GM19023 (cell line): ENCODE measurements around the gene DISP2.

Experiments
- ATAC-seq: cut with Tn5 transposase; IDR thresholded peaks from one replicate; pipeline ENCODE4 v1.9.1; 2021; ENCODE audit warnings: mild to moderate bottlenecking, moderate library complexity; ENCODE audit not compliant: unreplicated experiment

DISP2 gene

DNA sequence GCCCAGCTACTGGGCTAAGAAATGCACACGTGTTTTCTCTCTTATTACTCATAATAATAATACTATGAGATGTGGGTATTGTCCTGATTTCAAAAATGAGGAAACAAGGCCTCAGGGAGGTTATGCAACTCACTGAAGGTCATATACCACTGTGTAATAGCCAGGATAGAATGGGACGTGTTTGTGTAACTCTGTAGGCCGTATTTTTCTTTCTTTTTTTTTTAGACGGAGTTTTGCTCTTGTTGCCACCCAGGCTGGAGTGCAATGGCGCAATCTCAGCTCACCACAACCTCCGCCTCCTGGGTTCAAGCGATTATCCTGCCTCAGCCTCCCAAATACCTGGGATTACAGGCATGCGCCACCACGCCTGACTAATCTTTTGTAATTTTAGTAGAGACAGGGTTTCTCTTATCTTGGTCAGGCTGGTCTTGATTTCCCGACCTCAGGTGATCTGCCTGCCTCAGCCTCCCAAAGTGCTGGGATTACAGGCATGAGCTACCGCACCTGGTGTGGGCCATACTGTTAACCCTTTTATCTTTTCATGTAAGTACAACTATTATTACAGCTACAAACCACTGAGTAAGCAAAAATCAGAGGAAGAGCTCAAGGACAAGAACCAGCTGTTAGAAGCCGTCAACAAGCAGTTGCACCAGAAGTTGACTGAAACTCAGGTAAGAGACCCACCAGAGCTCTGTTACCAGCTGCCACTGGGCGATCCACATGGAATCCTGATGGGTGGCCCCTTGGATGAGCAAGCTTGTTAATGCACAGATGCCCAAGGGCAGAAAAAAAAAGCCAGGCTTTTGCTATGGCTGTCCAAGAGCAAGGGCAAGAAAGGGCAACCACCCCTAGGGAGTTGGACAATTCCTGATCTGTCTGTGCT, 31.2 kb downstream of the DISP2 start:
- no peak for ATAC-seq

DNA sequence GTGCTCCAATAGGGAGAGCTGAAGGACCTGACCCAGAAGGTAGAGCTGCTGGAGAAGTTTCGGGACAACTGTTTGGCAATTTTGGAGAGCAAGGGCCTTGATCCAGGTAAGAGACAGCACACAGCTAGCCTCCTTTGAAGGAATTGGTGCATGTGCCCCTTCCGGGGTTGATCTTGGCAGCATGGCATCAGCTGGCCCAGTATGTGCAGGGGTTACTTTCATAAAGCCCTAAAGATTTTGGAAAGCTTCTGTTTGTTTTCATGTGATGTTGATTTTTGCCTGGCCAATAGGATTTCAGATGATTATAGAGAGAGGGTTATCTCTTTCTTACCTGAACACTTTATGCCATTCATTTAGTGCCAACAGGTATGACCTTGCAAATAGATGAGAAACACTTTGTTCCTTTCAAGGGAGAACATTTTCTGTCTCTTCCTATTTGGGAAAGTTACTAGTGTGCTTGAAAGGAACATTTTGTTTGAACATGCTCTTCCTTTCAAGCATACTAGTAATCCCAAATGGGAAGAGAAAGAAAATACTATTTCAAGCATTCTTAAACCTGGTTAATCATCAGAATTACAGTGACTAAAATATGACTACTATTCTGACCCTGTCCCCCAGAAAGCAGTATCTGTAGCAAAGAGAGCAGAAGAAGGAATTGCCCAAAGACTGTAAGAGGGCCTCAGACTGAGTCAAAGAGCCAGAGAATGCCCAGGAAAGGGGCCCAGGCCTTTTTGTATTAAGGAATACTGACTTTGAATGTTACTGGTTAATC, 32.0 kb downstream of the DISP2 start:
- ATAC-seq = no peak

DNA sequence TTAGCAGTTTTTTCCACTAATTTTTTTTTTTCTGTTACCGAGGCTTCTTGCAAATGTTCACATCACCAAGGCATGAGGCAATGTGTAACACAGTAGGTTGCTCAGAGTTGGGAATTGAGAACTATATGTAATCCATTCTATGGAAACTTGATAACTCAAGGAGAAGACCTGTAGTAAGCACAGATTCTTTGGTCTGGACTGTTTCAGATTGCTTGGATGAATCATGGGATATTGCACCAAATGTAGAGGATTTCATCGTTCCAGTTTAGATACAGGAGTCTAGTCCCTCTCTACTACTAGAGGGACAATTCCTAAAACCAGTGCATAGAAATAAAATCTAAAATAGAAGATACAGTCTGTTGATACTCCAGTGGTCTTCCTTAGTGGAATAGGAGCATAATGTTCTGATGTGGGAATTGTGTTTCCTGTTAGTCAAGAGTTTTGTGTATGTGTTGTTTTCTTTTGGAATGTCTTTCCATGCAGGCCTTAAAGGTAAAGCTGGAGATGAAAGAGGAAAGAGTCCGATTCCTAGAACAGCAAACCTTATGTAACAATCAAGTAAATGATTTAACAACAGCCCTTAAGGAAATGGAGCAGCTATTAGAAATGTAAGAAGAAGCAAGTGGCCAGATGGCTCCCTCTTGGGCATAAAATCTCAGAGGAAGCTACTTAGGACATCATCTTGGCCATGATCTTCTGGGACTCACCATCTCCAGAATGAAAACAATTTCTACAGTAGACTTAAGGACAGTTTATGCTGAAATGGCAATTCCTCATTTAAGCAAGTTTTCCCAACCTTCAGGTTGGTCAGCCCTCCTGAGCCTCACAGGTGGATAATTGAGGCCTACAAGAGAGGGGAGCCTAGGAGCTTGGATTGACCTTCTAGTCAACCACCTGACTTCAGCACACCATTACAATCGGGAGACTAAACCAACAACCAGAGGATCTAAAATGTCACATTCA, 35.2 kb downstream of the DISP2 start:
- ATAC-seq = no peak

DNA sequence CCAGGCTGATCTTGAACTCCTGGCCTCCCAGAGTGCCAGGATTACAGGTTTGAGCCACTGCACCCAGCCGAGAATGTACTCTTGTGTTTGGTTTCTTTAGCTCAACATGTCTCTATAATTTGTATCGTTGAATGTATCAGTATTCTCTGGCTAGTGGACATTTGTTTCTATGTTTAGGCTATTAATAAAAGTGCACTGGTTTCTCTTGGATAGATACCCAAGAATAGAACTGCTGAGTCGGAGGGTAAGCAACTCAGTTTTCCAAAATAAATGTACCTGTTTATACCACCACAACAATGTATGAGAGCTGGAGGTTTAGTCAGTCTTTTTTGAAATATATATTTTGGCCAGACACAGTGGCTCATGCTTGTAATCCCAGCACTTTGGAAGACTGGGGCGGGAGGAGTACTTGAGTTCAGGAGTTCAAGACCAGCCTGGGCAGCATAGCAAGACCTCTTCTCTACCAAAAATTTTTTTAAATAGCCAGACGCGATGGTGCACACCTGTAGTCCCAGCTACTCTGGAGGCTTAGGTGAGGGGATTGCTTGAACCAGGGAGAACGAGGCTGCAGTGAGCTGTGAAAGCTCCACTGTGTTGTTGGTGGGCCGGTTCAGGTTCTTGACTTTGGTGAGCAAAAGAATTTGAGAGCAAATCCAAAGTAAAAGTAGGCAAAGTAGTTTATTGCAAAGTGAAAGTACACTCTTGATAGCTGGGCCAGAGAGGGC, 39.8 kb downstream of the DISP2 start:
- ATAC-seq = no peak

DNA sequence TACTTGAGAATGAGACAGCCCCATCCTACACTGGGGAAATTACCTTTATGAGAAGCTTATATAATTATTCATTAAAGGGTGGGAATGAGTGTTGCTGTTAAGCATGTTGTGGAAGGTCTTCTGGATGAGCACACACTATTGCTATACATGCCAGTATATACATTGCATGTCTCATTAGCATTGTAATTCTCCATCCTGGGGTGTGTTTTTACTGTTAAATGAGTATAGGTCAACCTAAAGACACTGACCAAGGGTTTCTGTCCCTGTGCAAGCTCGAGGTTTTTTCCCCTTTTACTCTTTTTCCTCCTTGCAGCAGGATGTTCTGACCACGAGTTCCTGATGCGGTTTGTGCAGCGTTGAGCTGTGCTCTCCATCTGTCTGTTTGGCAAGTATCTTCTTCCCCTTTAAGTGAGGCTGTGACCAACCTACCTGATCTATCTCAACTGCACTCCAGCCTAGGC, 40.4 kb downstream of the DISP2 start:
- ATAC-seq = peak; percentile 71

DNA sequence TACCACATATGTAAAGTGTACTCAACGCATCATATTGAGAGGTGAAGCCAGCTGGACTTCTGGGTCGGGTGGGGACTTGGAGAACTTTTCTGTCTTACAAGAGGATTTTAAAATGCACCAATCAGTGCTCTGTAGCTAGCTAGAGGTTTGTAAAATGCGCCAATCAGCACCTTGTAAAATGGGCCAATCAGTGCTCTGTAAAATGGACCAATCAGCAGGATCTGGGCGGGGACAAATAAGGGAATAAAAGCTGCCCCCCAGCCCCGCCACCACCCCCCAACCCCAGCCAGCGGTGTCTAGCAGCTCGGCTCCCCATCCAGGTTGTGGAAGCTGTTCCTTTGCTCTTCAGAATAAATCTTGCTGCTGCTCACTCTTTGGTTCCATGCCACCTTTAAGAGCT, 41.4 kb downstream of the DISP2 start:
- ATAC-seq = no peak

DNA sequence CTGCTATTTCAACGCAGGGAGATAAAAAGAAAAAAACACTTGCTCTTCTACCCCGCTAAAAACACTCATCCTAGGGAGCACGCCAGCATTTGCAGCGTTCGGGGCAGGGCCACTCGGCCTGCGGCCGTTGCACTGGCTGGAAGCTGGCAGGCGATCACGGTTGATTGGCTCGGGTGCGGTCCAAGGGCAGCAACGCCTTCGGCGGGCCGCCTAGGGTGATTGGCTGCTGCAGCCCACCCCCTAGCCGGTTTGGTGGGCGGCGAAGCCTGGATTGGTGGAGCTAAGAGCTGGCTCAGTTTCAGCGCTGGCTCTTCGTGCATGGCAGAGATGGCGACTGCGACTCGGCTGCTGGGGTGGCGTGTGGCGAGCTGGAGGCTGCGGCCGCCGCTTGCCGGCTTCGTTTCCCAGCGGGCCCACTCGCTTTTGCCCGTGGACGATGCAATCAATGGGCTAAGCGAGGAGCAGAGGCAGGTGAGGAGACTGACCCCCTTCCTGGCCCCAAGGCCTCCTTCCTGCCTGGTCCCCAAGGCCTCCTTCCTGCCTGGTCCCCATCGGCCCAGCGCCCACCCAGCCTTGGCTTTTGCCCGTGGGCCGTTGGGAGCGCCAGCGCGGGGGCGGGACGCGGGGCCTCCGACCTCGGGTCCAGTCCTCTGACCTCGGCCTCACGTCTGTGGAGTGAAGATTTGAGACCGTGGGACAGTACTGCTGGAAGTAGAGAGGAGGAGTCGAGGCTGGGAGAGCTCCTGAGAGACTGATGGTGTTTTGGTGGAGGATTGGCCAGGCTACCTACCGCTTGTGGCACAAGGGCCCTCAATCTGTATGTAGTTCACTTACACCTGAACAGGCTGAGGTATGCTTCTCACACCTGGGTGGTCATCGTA, 47.7 kb downstream of the DISP2 start, which contains the start of gene IVD:
IVD (plus strand) TSS at position 295 of the 881 bp plus-strand sequence; CDS start at position 328, 33 bp downstream.
- peak; percentile 89 for ATAC-seq

DNA sequence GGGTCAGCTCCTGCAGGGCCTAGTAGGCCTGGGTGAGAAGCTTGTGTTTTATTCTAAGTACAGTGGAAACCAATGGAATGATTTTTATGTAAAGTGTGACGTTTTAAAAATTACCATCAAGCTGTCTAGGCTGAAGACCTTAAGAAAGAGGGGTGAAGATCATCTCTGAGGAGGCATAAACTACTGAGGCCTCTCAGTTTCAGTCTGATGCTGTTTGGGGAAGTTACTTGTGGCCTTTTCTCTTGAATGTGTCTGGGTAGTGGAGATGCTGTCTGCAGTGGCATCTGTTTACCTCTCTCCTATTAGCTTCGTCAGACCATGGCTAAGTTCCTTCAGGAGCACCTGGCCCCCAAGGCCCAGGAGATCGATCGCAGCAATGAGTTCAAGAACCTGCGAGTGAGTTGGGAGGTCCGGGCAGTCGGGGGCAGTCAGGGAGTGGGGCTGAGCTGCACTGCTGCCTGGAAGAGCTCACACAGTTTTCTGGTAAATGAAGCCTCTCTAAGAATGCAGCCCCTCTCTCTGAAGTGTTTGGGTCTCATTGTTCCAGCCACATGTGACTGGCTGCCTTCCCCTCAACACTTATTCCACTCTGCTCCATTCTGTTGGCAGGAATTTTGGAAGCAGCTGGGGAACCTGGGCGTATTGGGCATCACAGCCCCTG, 49.4 kb downstream of the DISP2 start:
- peak; percentile 53 for ATAC-seq

DNA sequence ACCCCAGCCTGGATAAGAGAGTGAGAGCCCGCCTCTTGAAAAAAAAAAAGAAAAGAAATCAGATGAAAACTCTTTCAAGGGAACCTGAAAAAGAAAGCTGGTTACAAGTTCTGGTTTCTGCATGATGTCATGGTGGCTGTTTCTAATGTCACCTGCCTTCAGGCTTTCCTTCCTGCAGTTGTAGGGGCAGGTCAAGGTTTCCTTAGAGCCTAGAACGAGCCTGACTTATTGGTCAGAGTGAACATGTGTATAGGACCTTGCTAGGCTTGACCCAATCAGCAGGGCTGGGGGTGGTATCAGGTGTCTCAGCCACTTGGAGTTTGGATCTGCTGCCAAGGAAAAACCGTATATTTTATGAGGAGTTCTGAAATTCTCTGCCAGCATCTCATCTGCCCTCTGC, 51.3 kb downstream of the DISP2 start:
- ATAC-seq = no peak

DNA sequence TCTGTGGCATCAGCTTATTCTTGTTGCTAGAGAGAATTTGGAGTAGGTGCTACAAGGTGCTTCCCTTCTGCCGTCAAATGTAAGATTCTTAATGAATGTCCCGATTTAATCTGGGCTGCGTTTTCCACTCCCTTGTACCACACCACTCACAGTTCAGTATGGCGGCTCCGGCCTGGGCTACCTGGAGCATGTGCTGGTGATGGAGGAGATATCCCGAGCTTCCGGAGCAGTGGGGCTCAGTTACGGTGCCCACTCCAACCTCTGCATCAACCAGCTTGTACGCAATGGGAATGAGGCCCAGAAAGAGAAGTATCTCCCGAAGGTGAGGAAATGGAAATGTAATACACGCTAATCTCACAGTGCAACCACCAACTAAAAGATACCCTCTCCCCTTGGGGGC, 52.5 kb downstream of the DISP2 start:
- ATAC-seq = no peak

DNA sequence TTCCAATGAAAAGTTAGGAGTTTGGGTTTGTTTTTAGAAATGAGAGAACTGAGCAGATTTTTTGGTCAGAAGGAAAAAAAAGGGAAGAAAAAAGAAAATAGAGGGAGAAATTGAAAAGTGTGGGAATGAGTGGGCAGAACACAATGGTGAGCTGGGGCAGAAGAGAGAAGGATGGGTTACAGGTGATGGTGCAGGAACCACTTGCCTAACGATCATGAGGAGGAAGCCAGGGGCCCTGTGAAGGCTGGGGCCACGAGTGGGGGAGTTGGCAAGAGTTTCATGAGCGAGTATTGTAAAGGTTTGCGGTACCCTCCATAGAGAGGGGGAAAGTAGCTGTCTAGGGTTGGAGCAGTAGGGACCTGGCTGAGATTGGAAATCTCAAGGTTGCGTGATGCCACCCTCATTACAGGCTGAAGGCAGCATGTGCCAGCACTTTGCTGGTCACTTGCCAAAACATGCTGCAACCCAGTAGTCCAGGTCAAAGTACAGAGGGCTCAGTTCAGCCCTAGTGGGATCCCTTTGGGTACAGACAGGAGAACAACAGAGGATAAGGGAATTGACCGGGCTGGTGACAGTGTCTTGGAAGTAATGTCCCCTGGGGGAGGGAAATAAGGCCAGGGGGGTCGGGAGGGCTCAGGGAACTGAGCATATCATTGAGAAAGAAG, 54.2 kb downstream of the DISP2 start:
- ATAC-seq = no peak

DNA sequence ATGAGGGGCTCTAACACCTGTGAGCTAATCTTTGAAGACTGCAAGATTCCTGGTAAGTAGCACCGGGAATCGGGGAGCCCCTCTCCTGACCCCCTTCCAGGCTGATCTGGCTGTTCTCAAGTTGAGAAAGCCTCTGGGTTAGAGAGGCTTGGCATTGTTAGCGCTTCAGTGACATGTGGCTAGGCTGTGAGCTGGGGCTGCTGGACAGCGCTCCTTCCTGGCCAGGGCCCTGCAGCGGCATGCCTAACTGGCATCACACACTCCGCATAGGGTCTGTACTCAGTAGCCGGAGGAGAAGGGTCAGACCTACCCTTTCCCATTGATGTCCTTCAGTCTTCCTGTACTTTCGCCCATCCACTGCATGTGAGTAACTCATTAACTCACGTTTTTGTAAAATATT, 55.0 kb downstream of the DISP2 start:
- ATAC-seq = no peak

DNA sequence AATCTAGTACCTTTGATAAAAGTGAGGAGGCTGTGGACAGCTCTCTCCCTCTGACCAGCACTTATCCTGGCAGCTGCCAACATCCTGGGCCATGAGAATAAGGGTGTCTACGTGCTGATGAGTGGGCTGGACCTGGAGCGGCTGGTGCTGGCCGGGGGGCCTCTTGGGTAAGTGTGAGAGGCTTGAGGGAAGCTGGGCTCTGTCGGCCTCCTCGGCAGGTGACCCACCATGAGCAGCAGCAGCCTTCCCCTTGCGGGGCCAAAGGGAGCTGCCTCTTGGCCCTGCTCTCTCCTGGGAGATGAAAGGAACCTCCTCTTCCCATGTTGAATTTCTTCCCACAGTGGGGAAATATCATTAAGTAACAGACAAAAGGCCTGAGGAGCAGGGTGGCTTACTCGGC, 56.8 kb downstream of the DISP2 start:
- no peak for ATAC-seq

DNA sequence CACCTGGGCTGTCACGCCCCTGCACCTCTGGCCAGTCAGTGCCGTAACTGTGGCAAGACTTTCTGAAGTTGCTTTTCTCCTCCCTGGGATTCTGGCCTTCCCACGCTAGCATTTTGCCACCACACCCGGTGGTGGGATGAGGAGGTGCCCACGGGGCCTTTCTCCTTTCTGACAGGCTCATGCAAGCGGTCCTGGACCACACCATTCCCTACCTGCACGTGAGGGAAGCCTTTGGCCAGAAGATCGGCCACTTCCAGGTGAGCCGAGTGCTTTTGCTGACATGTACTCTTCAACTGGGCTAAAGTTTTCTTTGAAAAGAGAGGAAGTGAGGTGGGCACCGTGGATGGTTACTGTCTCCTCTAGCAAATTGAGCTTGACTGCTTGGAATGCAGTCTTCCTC, 57.2 kb downstream of the DISP2 start:
- ATAC-seq = no peak

DNA sequence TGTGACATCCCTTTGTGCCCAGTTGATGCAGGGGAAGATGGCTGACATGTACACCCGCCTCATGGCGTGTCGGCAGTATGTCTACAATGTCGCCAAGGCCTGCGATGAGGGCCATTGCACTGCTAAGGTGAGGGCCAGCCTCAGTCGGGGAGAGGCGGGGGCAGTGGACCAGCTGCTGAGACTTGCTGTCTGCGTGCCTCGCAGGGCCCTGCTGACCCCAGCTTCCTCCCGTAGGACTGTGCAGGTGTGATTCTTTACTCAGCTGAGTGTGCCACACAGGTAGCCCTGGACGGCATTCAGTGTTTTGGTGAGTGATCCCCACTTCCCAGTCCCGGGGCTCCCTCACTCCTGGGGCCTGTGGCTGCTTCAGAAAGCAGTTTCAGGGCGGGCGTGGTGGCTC, 58.0 kb downstream of the DISP2 start:
- ATAC-seq = no peak

DNA sequence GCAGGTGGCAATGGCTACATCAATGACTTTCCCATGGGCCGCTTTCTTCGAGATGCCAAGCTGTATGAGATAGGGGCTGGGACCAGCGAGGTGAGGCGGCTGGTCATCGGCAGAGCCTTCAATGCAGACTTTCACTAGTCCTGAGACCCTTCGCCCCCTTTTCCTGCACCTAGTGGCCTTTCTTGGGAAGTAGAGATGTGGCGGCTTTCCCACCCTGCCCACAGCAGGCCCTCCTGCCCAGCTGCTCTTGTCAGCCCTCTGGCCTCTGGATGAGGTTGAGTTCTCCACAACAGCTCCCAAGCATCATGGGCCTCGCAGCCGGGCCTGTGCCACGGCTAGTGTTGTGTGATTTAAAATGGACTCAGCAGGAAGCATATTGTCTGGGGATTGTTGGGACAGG, 60.1 kb downstream of the DISP2 start:
- ATAC-seq = no peak

DNA sequence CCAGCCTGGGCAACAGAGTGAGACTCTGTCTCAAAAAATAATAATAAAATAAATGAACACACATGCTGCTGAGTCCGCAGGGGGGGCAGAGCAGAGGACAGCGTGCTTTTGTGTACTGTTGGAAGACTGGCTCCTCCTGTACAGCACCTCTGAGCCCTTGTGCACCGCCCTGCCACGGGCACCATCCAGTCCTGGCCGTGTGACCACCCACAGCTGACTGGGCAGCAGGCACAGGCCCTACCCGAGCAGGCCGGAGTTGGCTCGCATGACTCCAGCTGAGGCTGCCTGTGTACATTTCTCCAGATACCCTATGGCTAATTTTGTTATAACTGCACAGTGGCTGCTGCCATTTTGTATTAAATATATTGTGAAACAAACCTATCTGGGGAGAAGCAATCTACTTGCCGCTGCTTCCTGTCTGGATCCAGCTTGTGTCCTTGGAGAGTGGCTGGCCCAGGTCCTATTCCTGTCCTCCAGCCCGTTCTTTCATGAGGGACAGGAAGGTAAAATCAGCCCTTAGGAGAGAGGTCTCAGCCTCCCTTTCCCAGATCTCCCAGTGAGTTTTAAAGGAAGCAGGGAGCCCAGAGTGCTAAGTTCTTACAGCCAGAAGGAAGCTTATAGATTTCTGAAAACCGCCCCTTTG, 62.2 kb downstream of the DISP2 start:
- ATAC-seq = no peak

DNA sequence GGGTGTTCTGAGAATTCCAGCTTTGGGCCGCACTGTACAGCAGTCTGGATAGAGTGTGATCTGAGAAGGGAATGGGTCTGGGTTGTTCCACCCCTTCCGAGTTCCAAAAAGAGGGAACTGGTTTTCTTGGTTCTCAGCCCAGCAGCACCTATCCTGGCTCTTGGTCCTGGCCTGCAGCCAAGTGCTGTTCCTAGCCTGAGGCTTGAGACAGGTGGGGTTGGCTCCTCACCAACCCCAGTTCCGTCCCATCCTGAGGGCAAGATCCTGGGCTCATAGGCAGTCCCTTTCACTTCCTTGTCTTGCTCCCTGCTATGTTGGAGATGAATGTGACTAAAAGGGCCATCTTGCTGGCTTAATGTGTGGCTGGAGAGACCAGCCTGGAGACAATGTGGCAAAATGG, 62.8 kb downstream of the DISP2 start:
- ATAC-seq = no peak
